PC-9 (cell line): ENCODE results near the gene ITIH3.

Source experiments
- CTCF ChIP-seq: fragments of 200-600 bp; sonication (generic); conservative IDR thresholded peaks from 2 replicates; pipeline ENCODE4 v1.6.1; 2017; ENCODE audit warnings: mixed run types, antibody characterized with exemption, mild to moderate bottlenecking, moderate library complexity
- EZH2 ChIP-seq: fragments of 200-600 bp; sonication (generic); IDR thresholded peaks from 2 replicates; pipeline ENCODE4 v1.8.0; 2017; ENCODE audit warnings: antibody characterized with exemption, low read depth

GRCh38 chr3:52831500-52832301, 37.1 kb downstream of the ITIH3 start:
- TF ChIP-seq CTCF, result no peak
- TF ChIP-seq EZH2, result no peak
